HG03095 (cell line): ENCODE data around the gene GNAT1.
"Not testable (repeated sequence)": the region's sequence is repeated elsewhere in the genome, so short reads cannot be mapped to it uniquely, and the experiment has no call there.

Experiments
- ATAC-seq: cut with Tn5 transposase; IDR thresholded peaks from one replicate; pipeline ENCODE4 v1.9.1; 2021; ENCODE audit warnings: moderate library complexity; ENCODE audit not compliant: unreplicated experiment

GNAT1 gene

DNA sequence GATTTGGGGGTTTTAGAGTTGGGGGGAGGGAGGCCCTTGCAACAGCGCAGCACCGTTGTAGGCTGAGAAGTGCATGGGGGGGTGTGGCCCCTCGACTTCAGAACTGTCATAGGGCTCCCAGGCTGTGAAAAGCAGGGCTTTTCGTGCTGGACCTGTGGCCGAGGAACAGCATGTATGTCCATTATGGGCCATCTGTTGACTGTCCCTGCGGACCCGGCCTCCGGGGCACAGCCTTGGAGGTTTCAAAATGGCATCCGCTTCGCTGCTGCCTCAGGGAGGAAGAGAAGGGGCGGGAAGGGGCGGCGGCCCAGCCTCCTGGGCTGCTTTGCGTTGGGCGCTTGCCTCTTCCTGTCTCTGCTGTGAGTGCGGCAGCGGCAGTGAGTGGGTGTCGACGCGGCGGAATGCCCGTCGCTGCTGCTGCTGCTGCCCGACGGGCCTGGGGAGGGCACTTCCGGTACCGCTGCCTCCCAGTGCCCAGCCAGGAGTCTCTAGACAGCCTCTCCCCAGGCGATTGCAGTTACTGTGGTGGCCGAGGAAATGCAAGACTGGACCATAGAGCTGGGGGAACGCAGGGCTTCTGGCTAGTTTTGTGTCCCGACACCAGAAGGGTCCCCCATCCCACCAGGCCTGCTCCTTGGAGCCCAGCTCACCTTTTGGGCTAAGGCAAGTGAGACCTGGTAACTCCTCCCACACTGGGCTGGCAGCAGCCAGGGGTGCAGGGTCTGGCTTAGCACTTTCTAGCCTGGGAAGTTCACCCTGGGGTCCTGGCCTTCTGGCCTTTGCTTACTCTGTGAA is 46.5 kb downstream of the GNAT1 start:
- ATAC-seq, result peak; percentile 23

- ATAC-seq, result no peak
Measured at GRCh38 chr3:50238549-50239026, 47.2 kb downstream of the GNAT1 start.

GRCh38 chr3:50239649-50240048 is 48.2 kb downstream of the GNAT1 start:
- ATAC-seq, result no peak

- no peak for ATAC-seq
Measured at GRCh38 chr3:50241163-50241562, 49.8 kb downstream of the GNAT1 start.

- ATAC-seq, result no peak
Measured at GRCh38 chr3:50241713-50242380, 50.4 kb downstream of the GNAT1 start.

DNA sequence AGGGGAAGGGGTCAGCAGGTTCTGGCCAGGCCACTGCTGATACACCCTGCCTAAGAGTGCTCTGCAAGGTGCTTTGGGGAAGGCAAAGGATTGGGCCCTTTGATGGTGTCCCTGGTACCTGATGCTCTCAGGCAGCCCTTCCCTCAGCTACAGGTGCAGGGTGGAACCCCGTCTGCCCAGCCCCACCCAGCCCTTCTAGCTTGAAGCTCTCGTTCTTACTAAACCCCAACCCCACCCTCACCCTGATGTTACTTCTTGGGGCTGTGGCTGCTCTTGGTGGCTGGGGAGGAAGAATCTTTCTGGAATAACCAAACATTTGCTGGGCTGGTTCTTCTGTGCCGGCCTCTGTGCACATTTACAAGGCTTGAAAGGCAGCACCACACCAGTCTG is 51.0 kb downstream of the GNAT1 start:
- no peak for ATAC-seq

DNA sequence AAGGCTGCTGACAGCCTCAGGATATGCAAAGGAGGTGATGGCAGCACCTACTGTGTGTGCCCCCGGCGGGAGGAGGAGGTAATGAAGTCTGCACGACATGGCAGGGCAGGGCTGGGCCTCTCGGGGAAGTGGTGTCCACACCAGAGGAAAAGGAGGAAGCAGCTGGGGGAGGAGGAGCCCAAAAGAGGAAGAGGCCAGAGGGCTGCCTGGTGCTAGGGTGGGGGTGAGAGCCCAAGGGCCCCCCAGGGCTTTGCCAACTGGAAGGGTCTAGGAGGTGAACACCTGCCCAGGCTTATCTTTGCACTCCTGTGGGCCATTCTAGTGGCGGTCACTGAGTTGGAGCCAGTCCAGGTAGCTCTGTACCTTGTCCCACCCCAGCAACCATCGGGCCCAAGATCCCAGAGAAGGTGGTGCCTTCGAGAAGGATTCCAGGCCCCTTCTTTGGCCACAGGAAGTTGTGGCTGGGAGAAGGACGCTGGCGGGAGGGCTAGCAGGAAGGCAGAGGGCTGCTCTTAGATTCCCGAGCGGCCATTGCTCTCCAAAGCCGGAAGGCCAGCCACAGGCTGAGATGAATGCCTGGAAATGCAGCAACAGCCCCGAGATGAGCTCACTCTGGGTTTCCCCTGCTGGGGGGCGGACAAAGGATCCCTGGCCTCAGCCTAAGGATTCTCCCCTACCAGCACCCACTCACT is 51.6 kb downstream of the GNAT1 start:
- no peak for ATAC-seq

DNA sequence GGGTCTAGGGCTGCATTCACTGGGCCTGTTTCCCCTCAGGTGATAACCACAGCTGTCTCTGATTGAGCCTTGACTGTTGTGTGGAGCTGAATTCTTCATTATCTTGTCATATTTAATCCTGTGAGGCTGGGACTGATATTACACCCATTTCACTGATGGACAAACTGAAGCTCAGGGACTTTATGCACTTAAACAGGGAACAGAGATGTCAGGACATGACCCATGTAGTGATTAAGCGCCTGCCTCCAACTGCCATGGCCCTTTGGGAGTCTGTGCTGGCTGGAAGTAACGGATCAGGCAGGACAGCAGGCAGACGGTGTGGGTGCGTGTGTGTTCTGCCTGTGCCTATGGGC is 52.1 kb downstream of the GNAT1 start:
- ATAC-seq, result no peak

DNA sequence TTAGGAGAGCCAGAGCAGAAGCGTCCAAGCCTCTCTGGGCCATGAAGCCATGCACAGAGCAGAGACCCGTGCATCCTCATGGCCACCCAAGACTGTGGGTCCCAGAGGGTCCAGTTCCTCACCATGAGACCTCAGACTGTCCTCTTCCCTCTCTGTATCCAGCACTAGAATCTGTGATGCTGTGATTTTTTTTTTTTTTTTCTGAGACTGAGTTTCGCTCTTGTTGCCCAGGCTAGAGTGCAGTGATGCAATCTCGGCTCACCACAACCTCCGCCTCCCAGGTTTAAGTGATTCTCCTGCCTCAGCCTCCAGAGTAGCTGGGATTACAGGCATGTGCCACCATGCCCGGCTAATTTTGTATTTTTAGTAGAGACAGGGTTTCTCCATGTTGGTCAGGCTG is 53.4 kb downstream of the GNAT1 start:
- not testable (repeated sequence) for ATAC-seq

DNA sequence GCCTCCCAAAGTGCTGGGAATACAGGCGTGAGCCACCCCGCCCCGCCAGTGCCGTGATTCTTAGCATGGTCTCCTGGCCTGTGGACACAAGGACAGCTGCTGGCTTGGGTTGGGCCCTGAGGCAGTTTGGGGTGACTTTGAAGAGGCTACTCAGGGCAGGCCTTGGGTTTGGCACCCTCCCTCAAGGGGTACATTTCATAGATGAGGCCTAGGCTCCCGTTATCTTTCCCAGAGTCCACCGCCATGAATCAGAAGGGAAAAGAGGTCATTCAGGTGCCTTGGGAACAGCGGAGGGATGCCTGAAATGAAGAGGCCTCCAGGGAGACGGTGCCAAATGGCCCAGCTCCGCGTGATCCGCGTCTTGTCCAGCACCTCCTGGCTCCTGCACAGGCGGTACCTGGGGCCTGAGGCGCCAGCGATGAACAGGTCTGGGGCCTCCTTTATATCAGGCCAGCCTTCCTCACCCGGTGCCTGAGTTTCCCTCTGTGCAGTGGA is 53.9 kb downstream of the GNAT1 start:
- ATAC-seq, result no peak

- ATAC-seq, result peak; percentile 52
Measured at GRCh38 chr3:50245831-50246516, 54.6 kb downstream of the GNAT1 start.

DNA sequence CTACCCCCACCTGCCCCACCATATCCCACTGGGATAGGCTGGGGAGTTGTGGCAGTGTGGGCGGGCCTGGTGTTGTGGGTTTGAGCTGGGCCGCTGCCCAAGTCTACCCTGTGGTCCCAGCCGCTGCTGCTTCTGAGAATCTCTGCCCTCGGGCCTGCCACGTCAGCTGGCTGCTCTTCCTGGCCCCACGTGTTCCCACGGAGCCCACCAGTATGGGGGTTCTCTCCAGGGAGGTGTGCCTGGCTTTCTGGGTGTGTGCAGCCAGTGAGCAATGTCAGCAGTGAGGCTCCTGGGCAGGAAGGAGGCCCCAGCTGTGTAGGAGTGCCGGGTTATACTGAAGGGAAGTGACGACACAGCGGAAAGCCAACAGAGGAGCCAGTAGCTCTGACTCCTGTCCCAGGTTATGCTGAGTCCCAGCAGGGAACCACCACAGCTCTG is 55.1 kb downstream of the GNAT1 start:
- no peak for ATAC-seq
